GM23338 (cell line): Measurements from ENCODE around the gene PGM1. TPM values are rescaled to one million over a fixed set of nuclear protein-coding genes. Genes with fewer than 3 reads are reported as not detected.

Experiments
- ATAC-seq: fragments of 200-7000 bp; cut with Tn5 transposase; 3 replicates; pipeline ENCODE4 v1.9.1; 2020
- DNase-seq: peaks from one replicate; pipeline ENCODE4 v3.0.0-alpha.2; 2015; ENCODE audit warnings: low spot score
- H2AFZ ChIP-seq: fragments of 200-600 bp; sonication (generic); 2 replicates; pipeline ENCODE4 v1.8.0; 2016; ENCODE audit warnings: antibody characterized with exemption, mild to moderate bottlenecking, moderate library complexity
- H3F3A ChIP-seq: fragments of 200-600 bp; sonication (generic); replicated peaks from 2 replicates; pipeline ENCODE4 v1.8.0; 2017; ENCODE audit warnings: antibody characterized with exemption, mixed run types, low read depth
- H3K27ac ChIP-seq: fragments of 200-600 bp; sonication (generic); 2 replicates; pipeline ENCODE4 v1.6.1; 2016; ENCODE audit warnings: low read depth
- H3K27me3 ChIP-seq: fragments of 200-600 bp; sonication (generic); 2 replicates; pipeline ENCODE4 v1.8.0; 2016; ENCODE audit warnings: mild to moderate bottlenecking, mixed run types, moderate library complexity; ENCODE audit not compliant: insufficient read depth
- H3K36me3 ChIP-seq: fragments of 200-600 bp; sonication (generic); 2 replicates; pipeline ENCODE4 v1.8.0; 2016; ENCODE audit warnings: mild to moderate bottlenecking; ENCODE audit not compliant: insufficient read depth
- H3K4me1 ChIP-seq: fragments of 200-600 bp; sonication (generic); 2 replicates; pipeline ENCODE4 v1.8.0; 2016; ENCODE audit warnings: mild to moderate bottlenecking, moderate library complexity; ENCODE audit not compliant: insufficient read depth
- H3K4me2 ChIP-seq: fragments of 200-600 bp; sonication (generic); 2 replicates; pipeline ENCODE4 v1.7.1; 2017; ENCODE audit warnings: mixed run types
- H3K4me3 ChIP-seq: fragments of 200-600 bp; sonication (generic); 2 replicates; pipeline ENCODE4 v1.6.1; 2016; ENCODE audit warnings: mixed run types
- H3K79me2 ChIP-seq: fragments of 200-600 bp; sonication (generic); replicated peaks from 2 replicates; pipeline ENCODE4 v1.8.0; 2017; ENCODE audit warnings: mild to moderate bottlenecking; ENCODE audit not compliant: insufficient read depth
- H3K9me2 ChIP-seq: fragments of 200-600 bp; sonication (generic); 2 replicates; pipeline ENCODE4 v1.8.0; 2017; ENCODE audit not compliant: insufficient read depth
- H4K20me1 ChIP-seq: fragments of 200-600 bp; sonication (generic); replicated peaks from 2 replicates; pipeline ENCODE4 v1.8.0; 2017; ENCODE audit warnings: mild to moderate bottlenecking; ENCODE audit not compliant: insufficient read depth
- H3K27ac Mint-ChIP-seq: 2 replicates; pipeline ENCODE4 v1.8.0; 2020; ENCODE audit warnings: inconsistent platforms, mild to moderate bottlenecking, moderate library complexity, mixed read lengths
- H3K27me3 Mint-ChIP-seq: 3 replicates; pipeline ENCODE4 v1.8.0; 2022; ENCODE audit warnings: low read depth, mild to moderate bottlenecking, moderate library complexity, mixed read lengths, inconsistent platforms; ENCODE audit not compliant: insufficient read depth, poor library complexity
- H3K36me3 Mint-ChIP-seq: 3 replicates; pipeline ENCODE4 v1.8.0; 2021; ENCODE audit warnings: low read depth, mild to moderate bottlenecking, inconsistent platforms, moderate library complexity, mixed read lengths
- H3K4me1 Mint-ChIP-seq: 3 replicates; pipeline ENCODE4 v1.8.0; 2020; ENCODE audit warnings: mild to moderate bottlenecking, inconsistent platforms, mixed read lengths
- H3K4me3 Mint-ChIP-seq: 3 replicates; pipeline ENCODE4 v1.8.0; 2021; ENCODE audit warnings: moderate library complexity, mild to moderate bottlenecking, inconsistent platforms, mixed read lengths
- H3K9me3 Mint-ChIP-seq: 3 replicates; pipeline ENCODE4 v1.8.0; 2020; ENCODE audit warnings: moderate library complexity, mild to moderate bottlenecking, inconsistent platforms, mixed read lengths
- CREB1 ChIP-seq: fragments of 250-450 bp; sonication (Bioruptor Pico); IDR thresholded peaks from 2 replicates; pipeline ENCODE4 v1.5.0; 2020; ENCODE audit warnings: low read depth, mild to moderate bottlenecking, moderate library complexity
- CTCF ChIP-seq, 2 experiments: fragments of 200-600 bp in 1 of 2; sonication (generic) in 1 of 2; conservative IDR thresholded peaks; 2 replicates each; pipeline versions ENCODE4 v1.5.1 to v1.6.1; 2016 to 2017; ENCODE audit warnings: antibody characterized with exemption in 2 of 2, low read depth in 2 of 2, mild to moderate bottlenecking in 2 of 2, moderate library complexity in 1 of 2
- JUNB ChIP-seq: IDR thresholded peaks from one replicate; pipeline ENCODE4 v1.6.1; 2016; ENCODE audit warnings: antibody characterized with exemption; ENCODE audit not compliant: unreplicated experiment
- POLR2AphosphoS5 ChIP-seq: IDR thresholded peaks from 2 replicates; pipeline ENCODE4 v1.6.1; 2016; ENCODE audit warnings: antibody characterized with exemption, low read depth
- STAT1 ChIP-seq: IDR thresholded peaks from one replicate; pipeline ENCODE4 v1.6.1; 2016; ENCODE audit warnings: antibody characterized with exemption; ENCODE audit not compliant: unreplicated experiment
- ZNF114 ChIP-seq: fragments of 250-450 bp; sonication (Bioruptor Pico); IDR thresholded peaks from 2 replicates; pipeline ENCODE4 v1.5.0; 2020; ENCODE audit warnings: mild to moderate bottlenecking, moderate library complexity
- ZNF331 ChIP-seq: fragments of 250-450 bp; sonication (Bioruptor Pico); IDR thresholded peaks from 2 replicates; pipeline ENCODE4 v1.5.0; 2020; ENCODE audit warnings: low read depth, mild to moderate bottlenecking, moderate library complexity
- polyA plus RNA-seq: library from polyadenylated mRNA; unstranded; fragments of >200 nt; fragmentation: Nextera tagmentation; extraction: Ambion mirVana; gene quantifications from 2 replicates; pipeline ENCODE4 v1.2.1, GENCODE V29; 2016
- total RNA-seq: library from RNA; depleted of rRNA; stranded (reverse); fragments of >200 nt; shearing (Covaris generic); gene quantifications from 2 replicates; pipeline ENCODE4 v1.2.3, GENCODE V29; 2014
- TF ChIP-seq, protein P1 (sequence below): IDR thresholded peaks from one replicate; pipeline ENCODE4 v1.6.1; 2018; ENCODE audit warnings: antibody characterized with exemption; ENCODE audit not compliant: unreplicated experiment

The PGM1 gene
- total and polyA plus RNA-seq, 2 experiments from 2014 or later = 20.9 to 71.9 TPM

GRCh38 chr1:63640633-63641567 is 47.7 kb downstream of the PGM1 start (continued):
- TF ChIP-seq, protein P1, sequence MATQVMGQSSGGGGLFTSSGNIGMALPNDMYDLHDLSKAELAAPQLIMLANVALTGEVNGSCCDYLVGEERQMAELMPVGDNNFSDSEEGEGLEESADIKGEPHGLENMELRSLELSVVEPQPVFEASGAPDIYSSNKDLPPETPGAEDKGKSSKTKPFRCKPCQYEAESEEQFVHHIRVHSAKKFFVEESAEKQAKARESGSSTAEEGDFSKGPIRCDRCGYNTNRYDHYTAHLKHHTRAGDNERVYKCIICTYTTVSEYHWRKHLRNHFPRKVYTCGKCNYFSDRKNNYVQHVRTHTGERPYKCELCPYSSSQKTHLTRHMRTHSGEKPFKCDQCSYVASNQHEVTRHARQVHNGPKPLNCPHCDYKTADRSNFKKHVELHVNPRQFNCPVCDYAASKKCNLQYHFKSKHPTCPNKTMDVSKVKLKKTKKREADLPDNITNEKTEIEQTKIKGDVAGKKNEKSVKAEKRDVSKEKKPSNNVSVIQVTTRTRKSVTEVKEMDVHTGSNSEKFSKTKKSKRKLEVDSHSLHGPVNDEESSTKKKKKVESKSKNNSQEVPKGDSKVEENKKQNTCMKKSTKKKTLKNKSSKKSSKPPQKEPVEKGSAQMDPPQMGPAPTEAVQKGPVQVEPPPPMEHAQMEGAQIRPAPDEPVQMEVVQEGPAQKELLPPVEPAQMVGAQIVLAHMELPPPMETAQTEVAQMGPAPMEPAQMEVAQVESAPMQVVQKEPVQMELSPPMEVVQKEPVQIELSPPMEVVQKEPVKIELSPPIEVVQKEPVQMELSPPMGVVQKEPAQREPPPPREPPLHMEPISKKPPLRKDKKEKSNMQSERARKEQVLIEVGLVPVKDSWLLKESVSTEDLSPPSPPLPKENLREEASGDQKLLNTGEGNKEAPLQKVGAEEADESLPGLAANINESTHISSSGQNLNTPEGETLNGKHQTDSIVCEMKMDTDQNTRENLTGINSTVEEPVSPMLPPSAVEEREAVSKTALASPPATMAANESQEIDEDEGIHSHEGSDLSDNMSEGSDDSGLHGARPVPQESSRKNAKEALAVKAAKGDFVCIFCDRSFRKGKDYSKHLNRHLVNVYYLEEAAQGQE = no peak
- no peak for TF ChIP-seq ZNF114 (CRISPR knock-in tag)

DNA sequence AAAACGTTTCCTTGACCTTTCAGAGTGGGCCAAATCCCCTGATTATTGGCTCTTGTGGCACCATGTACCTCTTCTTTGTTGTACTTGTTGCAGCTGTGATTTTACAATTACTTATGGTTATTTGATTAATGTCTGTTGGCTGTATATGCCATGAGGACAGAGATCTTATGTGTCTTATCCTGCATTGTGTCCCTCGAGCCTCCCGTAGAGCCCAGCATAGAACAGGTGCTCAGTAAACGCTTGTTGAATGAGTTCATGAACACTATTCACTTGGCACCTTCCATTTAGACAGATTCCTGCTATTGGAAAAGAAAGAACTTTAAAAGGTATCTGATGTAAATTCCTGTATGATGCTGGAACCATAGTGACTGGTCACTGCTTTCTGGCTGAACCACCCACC is 48.4 kb downstream of the PGM1 start:
- no peaks in the 10 kb centered on the region for H3K27me3 ChIP-seq
- no peaks in the 10 kb centered on the region for H3F3A ChIP-seq
- Mint-ChIP-seq H3K36me3 (no peaks in the 10 kb centered on the region; the same call in 2 of the 3 replicates), H3K4me1 (peaks cover 4% of the 10 kb centered on the region; the same call in 2 of the 3 replicates), H3K4me3 (no peak overlapping the region), H3K9me3 (no peaks in the 10 kb centered on the region), H3K27me3 (peaks cover under 1% of the 10 kb centered on the region), H3K27ac (no peak overlapping the region)
- no peaks in the 10 kb centered on the region for H3K9me2 ChIP-seq
- H3K4me2 ChIP-seq = no peak overlapping the region
- H3K36me3 ChIP-seq = no peaks in the 10 kb centered on the region; the same call in 1 of the 2 replicates
- no peaks in the 10 kb centered on the region for H3K79me2 ChIP-seq
- no peak overlapping the region for H3K4me3 ChIP-seq
- ATAC-seq (no peak), DNase-seq (no peak)
- TF ChIP-seq CTCF (conservative IDR thresholded peaks at IDR 0.05; ENCODE audit: low read depth in 2 of 2) = no peak
- no peak for TF ChIP-seq STAT1
- TF ChIP-seq CREB1 (CRISPR knock-in tag) = no peak
- TF ChIP-seq ZNF114 (CRISPR knock-in tag) = no peak
- no peak for TF ChIP-seq POLR2AphosphoS5
- no peak for TF ChIP-seq ZNF331 (CRISPR knock-in tag)
- TF ChIP-seq, protein P1 = no peak
- TF ChIP-seq JUNB = no peak
- no peak overlapping the region for H3K27ac ChIP-seq
- no peaks in the 10 kb centered on the region for H4K20me1 ChIP-seq
- H2AFZ ChIP-seq = no peak overlapping the region
- H3K4me1 ChIP-seq = no peaks in the 10 kb centered on the region
